NCI-H82 treated with DMSO at 0.1 percent for 48 hours (cell line): ENCODE measurements around the gene AMPD3.

Experiments used
- DNase-seq: peaks from one replicate; lab custom pipeline; 2025; ENCODE audit not compliant: unreplicated experiment; lab: John Stamatoyannopoulos, UW

AMPD3 gene

GRCh38 chr11:10503221-10503620 lies 48.2 kb downstream of the AMPD3 start:
- DNase-seq: no peak

GRCh38 chr11:10503777-10504480 lies 48.9 kb downstream of the AMPD3 start:
- DNase-seq: no peak

- no peak for DNase-seq
Observed at GRCh38 chr11:10504490-10504889, 49.4 kb downstream of the AMPD3 start.

GRCh38 chr11:10505278-10506007 lies 50.4 kb downstream of the AMPD3 start:
- DNase-seq: no peak

- DNase-seq: no peak
Observed at GRCh38 chr11:10506008-10506370, 50.9 kb downstream of the AMPD3 start.

- DNase-seq: no peak
Observed at GRCh38 chr11:10511181-10511621, 56.1 kb downstream of the AMPD3 start.

- no peak for DNase-seq
Observed at GRCh38 chr11:10514202-10514601, 59.1 kb downstream of the AMPD3 start.

- DNase-seq: no peak
Observed at GRCh38 chr11:10514709-10515108, 59.6 kb downstream of the AMPD3 start.

- no peak for DNase-seq
Observed at GRCh38 chr11:10515418-10515817, 60.4 kb downstream of the AMPD3 start.

- DNase-seq: no peak
Observed at GRCh38 chr11:10518123-10518522, 63.1 kb downstream of the AMPD3 start.

- no peak for DNase-seq
Observed at GRCh38 chr11:10518891-10519290, 63.8 kb downstream of the AMPD3 start.

GRCh38 chr11:10519630-10520029 lies 64.6 kb downstream of the AMPD3 start:
- DNase-seq: no peak

GRCh38 chr11:10520562-10520961 lies 65.5 kb downstream of the AMPD3 start:
- DNase-seq: no peak

GRCh38 chr11:10522276-10522675 lies 67.2 kb downstream of the AMPD3 start:
- no peak for DNase-seq

- no peak for DNase-seq
Observed at GRCh38 chr11:10522921-10523320, 67.9 kb downstream of the AMPD3 start.

GRCh38 chr11:10524471-10524870 lies 69.4 kb downstream of the AMPD3 start:
- no peak for DNase-seq

- DNase-seq: no peak
Observed at GRCh38 chr11:10526974-10527918, 72.2 kb downstream of the AMPD3 start.

- no peak for DNase-seq
Observed at GRCh38 chr11:10528121-10528520, 73.1 kb downstream of the AMPD3 start.

GRCh38 chr11:10529279-10529678 lies 74.2 kb downstream of the AMPD3 start:
- DNase-seq: no peak

- no peak for DNase-seq
Observed at GRCh38 chr11:10532526-10532925, 77.5 kb downstream of the AMPD3 start.

- no peak for DNase-seq
Observed at GRCh38 chr11:10533323-10533722, 78.3 kb downstream of the AMPD3 start.

GRCh38 chr11:10534316-10534715 lies 79.3 kb downstream of the AMPD3 start:
- DNase-seq: no peak
